HL-60 (cell line): ENCODE data around the gene AMPD2.

ENCODE experiments used
- CTCF ChIP-seq: IDR thresholded peaks from one replicate; pipeline ENCODE4 v1.5.1; 2011; ENCODE audit warnings: low read length, control low read depth, inconsistent platforms; ENCODE audit not compliant: insufficient read depth
- GABPA ChIP-seq: IDR thresholded peaks from 2 replicates; pipeline ENCODE4 v1.6.1; 2012; ENCODE audit warnings: low read depth
- REST ChIP-seq: IDR thresholded peaks from 2 replicates; pipeline ENCODE4 v1.6.1; 2012; ENCODE audit warnings: low read depth; ENCODE audit not compliant: insufficient replicate concordance
- SPI1 ChIP-seq: IDR thresholded peaks from 2 replicates; pipeline ENCODE4 v1.6.1; 2012; ENCODE audit warnings: low read depth, mild to moderate bottlenecking, borderline replicate concordance

GRCh38 chr1:109609881-109610280 is 9.8 kb upstream of the AMPD2 start:
- TF ChIP-seq CTCF (no peak), REST (no peak), SPI1 (no peak), GABPA (no peak)
